Measurements from ENCODE around the gene HAAO. TPM values are rescaled to one million over a fixed set of nuclear protein-coding genes. Genes with fewer than 3 reads are reported as not detected.

The HAAO gene
- total RNA-seq, 1 experiment from 2014 or later = 2.2 TPM

GRCh38 chr2:42783511-42783910, 8.9 kb downstream of the HAAO start:
- CTCF ChIA-PET = no interaction called here
- intact Hi-C loops (cut with micrococcal nuclease; ENCODE audit: unreplicated experiment) = no loop called here
- H3K27ac Mint-ChIP-seq (ENCODE audit: unreplicated experiment) = no peak overlapping the region

GRCh38 chr2:42781181-42781580, 11.2 kb downstream of the HAAO start:
- Mint-ChIP-seq H3K36me3 (ENCODE audit: insufficient read depth, unreplicated experiment) (no peaks in the 10 kb centered on the region), H3K27me3 (ENCODE audit: unreplicated experiment) (no peaks in the 10 kb centered on the region), H3K4me1 (ENCODE audit: low read depth, unreplicated experiment) (no peaks in the 10 kb centered on the region), H3K4me3 (ENCODE audit: low read depth, unreplicated experiment) (no peak overlapping the region), H3K27ac (ENCODE audit: unreplicated experiment) (no peak overlapping the region), H3K9me3 (ENCODE audit: low read depth, unreplicated experiment) (no peaks in the 10 kb centered on the region)
- intact Hi-C loops (cut with micrococcal nuclease; ENCODE audit: unreplicated experiment) = no loop called here
- DNase-seq = no peak
- TF ChIP-seq CTCF (IDR thresholded peaks at IDR 0.05; ENCODE audit: unreplicated experiment) = no peak
- CTCF ChIA-PET = no interaction called here
- no TSS peak for BruUV-seq (replicated peaks)

More at GRCh38 chr2:42783511-42783910, 8.9 kb downstream of the HAAO start:
- BruUV-seq (replicated peaks) = no TSS peak
- H3K27me3 Mint-ChIP-seq (ENCODE audit: unreplicated experiment) = no peaks in the 10 kb centered on the region
- DNase-seq = no peak
- no peaks in the 10 kb centered on the region for H3K9me3 Mint-ChIP-seq (ENCODE audit: low read depth, unreplicated experiment)
- no peaks in the 10 kb centered on the region for H3K4me1 Mint-ChIP-seq (ENCODE audit: low read depth, unreplicated experiment)
- no peaks in the 10 kb centered on the region for H3K36me3 Mint-ChIP-seq (ENCODE audit: insufficient read depth, unreplicated experiment)
- no peak overlapping the region for H3K4me3 Mint-ChIP-seq (ENCODE audit: low read depth, unreplicated experiment)
- TF ChIP-seq CTCF (IDR thresholded peaks at IDR 0.05; ENCODE audit: unreplicated experiment) = no peak

- no peak for DNase-seq
- intact Hi-C loops (cut with micrococcal nuclease; ENCODE audit: unreplicated experiment) = no loop called here
- H3K4me3 Mint-ChIP-seq (ENCODE audit: low read depth, unreplicated experiment) = no peak overlapping the region
- no TSS peak for BruUV-seq (replicated peaks)
- no peak for TF ChIP-seq CTCF (IDR thresholded peaks at IDR 0.05; ENCODE audit: unreplicated experiment)
- H3K36me3 Mint-ChIP-seq (ENCODE audit: insufficient read depth, unreplicated experiment) = no peaks in the 10 kb centered on the region
- H3K27me3 Mint-ChIP-seq (ENCODE audit: unreplicated experiment) = no peaks in the 10 kb centered on the region
- no peaks in the 10 kb centered on the region for H3K4me1 Mint-ChIP-seq (ENCODE audit: low read depth, unreplicated experiment)
- CTCF ChIA-PET = interaction anchor here (0.8 kb wide), 1 partner anchor 784 kb away, joined by 6 read pairs; no protein-coding TSS in a partner anchor
- no peaks in the 10 kb centered on the region for H3K9me3 Mint-ChIP-seq (ENCODE audit: low read depth, unreplicated experiment)
- no peak overlapping the region for H3K27ac Mint-ChIP-seq (ENCODE audit: unreplicated experiment)
Observed at GRCh38 chr2:42777883-42778805, 14.2 kb downstream of the HAAO start.

GRCh38 chr2:42775810-42776209, 16.6 kb downstream of the HAAO start:
- H3K27ac Mint-ChIP-seq (ENCODE audit: unreplicated experiment) = no peak overlapping the region
- BruUV-seq (replicated peaks) = no TSS peak
- TF ChIP-seq CTCF (IDR thresholded peaks at IDR 0.05; ENCODE audit: unreplicated experiment) = no peak
- H3K36me3 Mint-ChIP-seq (ENCODE audit: insufficient read depth, unreplicated experiment) = no peaks in the 10 kb centered on the region
- H3K4me3 Mint-ChIP-seq (ENCODE audit: low read depth, unreplicated experiment) = no peak overlapping the region
- intact Hi-C loops (cut with micrococcal nuclease; ENCODE audit: unreplicated experiment) = no loop called here
- CTCF ChIA-PET = interaction anchor here (0.7 kb wide), 5 partner anchors 14 to 587 kb away, joined by 3 to 10 read pairs (median 9); no protein-coding TSS in a partner anchor
- H3K9me3 Mint-ChIP-seq (ENCODE audit: low read depth, unreplicated experiment) = no peaks in the 10 kb centered on the region
- DNase-seq = no peak
- no peaks in the 10 kb centered on the region for H3K4me1 Mint-ChIP-seq (ENCODE audit: low read depth, unreplicated experiment)
- H3K27me3 Mint-ChIP-seq (ENCODE audit: unreplicated experiment) = no peaks in the 10 kb centered on the region
